ENCODE data around the gene FZD10. TPM values are rescaled to one million over a fixed set of nuclear protein-coding genes. Genes with fewer than 3 reads are reported as not detected.

Gene FZD10
- total RNA-seq, 2 donors from 2014 or later: under 0.01 to 0.52 TPM

DNA sequence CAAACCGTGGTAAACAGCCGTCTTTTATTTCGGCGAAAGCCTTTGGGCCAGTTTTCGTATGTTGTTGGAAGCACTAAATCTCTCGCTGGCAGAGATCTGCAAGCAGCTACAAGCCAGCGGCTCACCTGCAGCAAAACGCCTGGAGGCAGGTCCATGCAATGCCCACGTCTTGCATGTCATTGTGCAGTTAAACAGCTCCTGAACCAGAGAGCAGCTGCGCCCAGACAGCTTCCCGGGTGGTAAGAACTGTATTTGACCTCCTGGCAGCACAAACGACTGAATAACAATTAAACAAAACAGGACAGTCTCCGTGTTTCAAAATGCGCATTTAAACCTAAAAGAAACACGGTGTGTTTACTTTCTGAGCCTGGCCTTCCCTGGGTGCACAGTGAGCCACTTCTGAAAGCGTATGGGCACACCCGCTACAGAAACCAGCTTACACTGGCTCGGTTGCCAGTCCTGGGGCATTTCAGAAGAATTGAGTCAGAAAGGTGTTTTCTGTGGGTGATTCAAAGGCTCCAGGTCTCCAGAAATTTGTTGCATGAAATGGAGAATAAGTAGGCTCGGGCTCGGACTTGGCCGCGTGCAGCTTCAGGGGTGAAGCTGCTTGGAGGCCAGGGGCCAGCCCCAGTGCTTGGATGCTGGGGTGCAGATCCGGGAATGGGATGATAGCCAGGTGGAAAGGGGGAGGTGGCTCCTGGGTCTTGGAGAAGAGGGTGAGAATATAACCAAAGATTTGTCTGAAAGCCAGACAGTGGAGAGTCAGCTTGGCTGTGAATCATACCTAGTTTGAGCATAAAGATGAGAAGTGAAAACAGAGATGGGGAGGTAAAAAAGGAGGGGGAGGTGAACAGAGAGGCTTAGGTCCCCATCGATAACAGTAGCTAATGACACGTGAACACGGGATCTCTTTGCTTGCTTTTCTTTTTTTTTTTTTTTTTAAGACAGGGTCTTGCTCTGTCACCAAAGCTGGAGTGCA is 24.9 kb upstream of the FZD10 start:
- H3K9me3 ChIP-seq: no peaks in the 10 kb centered on the region
- H3K4me3 ChIP-seq: no peak overlapping the region
- ATAC-seq (no peak), DNase-seq (no peak)
- no peak overlapping the region for H3K27ac ChIP-seq
- no peaks in the 10 kb centered on the region for H3K27me3 ChIP-seq
- H3K36me3 ChIP-seq (replicated peaks in 1 of 2; ENCODE audit: insufficient read depth in 1 of 2, low read depth in 2 of 2): no peaks in the 10 kb centered on the region
- H3K4me1 ChIP-seq: no peaks in the 10 kb centered on the region
- TF ChIP-seq, protein P1, sequence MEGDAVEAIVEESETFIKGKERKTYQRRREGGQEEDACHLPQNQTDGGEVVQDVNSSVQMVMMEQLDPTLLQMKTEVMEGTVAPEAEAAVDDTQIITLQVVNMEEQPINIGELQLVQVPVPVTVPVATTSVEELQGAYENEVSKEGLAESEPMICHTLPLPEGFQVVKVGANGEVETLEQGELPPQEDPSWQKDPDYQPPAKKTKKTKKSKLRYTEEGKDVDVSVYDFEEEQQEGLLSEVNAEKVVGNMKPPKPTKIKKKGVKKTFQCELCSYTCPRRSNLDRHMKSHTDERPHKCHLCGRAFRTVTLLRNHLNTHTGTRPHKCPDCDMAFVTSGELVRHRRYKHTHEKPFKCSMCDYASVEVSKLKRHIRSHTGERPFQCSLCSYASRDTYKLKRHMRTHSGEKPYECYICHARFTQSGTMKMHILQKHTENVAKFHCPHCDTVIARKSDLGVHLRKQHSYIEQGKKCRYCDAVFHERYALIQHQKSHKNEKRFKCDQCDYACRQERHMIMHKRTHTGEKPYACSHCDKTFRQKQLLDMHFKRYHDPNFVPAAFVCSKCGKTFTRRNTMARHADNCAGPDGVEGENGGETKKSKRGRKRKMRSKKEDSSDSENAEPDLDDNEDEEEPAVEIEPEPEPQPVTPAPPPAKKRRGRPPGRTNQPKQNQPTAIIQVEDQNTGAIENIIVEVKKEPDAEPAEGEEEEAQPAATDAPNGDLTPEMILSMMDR (IDR thresholded peaks at IDR 0.05): no peak
- no peak for TF ChIP-seq POLR2A (IDR thresholded peaks at IDR 0.05)
- WGBS, 2 donors: 43 to 58% methylated on average over 26 of the region's 26 CpGs
- intact Hi-C loops (cut with DNase I): no loop called here

DNA sequence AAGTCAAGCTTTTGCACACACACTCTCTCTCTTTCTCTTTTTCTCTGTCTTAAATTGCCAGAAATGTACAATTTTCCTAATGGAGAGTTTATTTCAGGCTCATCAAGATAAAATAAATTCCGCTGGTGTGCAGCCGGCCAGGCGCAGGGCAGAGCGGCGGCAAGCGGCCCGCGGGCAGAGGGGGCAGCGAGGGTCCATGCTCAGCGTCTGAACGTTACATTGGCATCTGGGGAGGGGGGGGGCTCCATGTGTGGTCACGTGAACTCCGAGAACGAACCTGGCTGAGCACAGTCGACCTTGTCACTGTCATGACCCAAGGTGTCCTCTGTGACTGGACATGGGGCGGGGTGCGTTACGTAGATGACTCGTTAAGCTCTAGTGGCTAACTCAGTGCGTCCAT is 23.8 kb upstream of the FZD10 start:
- Histone ChIP-seq H3K4me1 (no peaks in the 10 kb centered on the region), H3K4me3 (no peak overlapping the region), H3K27ac (no peak overlapping the region), H3K9me3 (no peaks in the 10 kb centered on the region), H3K27me3 (no peaks in the 10 kb centered on the region), H3K36me3 (replicated peaks in 1 of 2; ENCODE audit: insufficient read depth in 1 of 2, low read depth in 2 of 2) (no peaks in the 10 kb centered on the region)
- ATAC-seq: no peak
- DNase-seq: no peak
- TF ChIP-seq, protein P1 (IDR thresholded peaks at IDR 0.05): no peak
- no peak for TF ChIP-seq POLR2A (IDR thresholded peaks at IDR 0.05)
- 72 to 75% methylated on average over 18 to 20 of the region's 20 CpGs for WGBS, 2 donors
- intact Hi-C loops (cut with DNase I): no loop called here

DNA sequence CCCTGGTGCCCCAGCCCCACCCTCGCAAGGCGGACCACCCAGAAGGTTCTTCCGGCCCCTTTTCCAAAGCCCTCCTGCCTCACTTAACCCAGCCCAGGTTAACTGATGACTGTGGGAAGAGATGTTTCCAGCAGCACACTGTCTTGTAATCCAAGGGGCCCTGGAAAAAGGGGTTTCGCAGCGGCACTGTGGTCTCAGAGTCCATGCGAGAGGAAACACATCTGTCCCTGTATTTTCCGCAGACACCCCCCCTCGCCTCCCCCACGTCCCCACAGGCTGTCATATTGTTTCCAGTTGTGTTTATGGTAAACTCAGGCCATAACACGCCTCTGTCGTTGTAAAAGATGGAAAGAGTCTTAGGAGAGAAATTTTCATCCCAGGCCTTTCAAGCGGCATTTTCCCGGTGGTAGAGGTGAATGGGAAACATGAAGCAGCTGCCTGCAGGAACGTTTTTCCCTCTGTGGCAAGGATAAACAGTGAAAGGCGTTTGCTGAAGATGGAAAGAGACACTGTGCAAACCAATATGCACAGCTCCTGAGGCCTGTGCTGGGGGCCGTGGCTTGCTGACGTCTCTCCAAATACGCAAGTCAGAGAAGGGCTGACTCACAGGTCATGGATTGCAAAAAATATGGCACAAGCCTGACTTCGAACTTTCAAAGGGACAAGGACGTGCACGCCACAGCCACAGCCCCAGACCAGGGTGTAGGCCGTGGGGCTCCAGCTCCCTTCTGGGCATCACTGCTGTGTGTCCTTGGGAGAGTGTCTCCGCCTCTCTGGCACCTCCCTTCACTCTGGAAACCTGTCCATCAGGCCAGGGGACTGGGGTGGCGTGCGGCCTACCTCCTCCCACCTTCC is 22.5 kb upstream of the FZD10 start:
- Histone ChIP-seq H3K9me3 (no peaks in the 10 kb centered on the region), H3K27ac (no peak overlapping the region), H3K4me3 (no peak overlapping the region), H3K4me1 (no peaks in the 10 kb centered on the region), H3K36me3 (replicated peaks in 1 of 2; ENCODE audit: insufficient read depth in 1 of 2, low read depth in 2 of 2) (no peaks in the 10 kb centered on the region), H3K27me3 (no peaks in the 10 kb centered on the region)
- intact Hi-C loops (cut with DNase I): no loop called here
- DNase-seq (no peak), ATAC-seq (no peak)
- TF ChIP-seq, protein P1 (IDR thresholded peaks at IDR 0.05): no peak
- no peak for TF ChIP-seq POLR2A (IDR thresholded peaks at IDR 0.05)
- WGBS, 2 donors: 55 to 61% methylated on average over 21 to 25 of the region's 25 CpGs

DNA sequence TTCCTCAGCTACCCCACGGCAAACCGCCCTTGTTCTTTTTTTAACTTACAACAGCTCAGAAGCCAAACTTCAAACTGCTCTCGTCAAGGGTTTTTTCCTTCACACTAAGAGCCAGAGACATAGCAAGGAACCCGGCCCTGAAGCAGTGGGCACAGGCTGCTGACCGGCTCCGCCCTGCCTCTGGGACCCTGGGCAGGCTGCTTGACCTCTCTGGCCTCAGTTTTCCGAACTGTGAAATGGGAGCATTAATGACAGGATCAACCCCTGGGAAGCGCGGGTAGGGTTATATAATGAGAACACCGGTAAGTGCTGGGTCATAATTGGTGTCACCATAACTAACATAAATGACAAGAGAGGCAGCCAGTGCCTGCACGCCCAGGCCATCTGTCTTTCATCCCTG is 21.2 kb upstream of the FZD10 start:
- Histone ChIP-seq H3K9me3 (no peaks in the 10 kb centered on the region), H3K27ac (no peak overlapping the region), H3K4me1 (no peaks in the 10 kb centered on the region), H3K27me3 (no peaks in the 10 kb centered on the region), H3K36me3 (replicated peaks in 1 of 2; ENCODE audit: insufficient read depth in 1 of 2, low read depth in 2 of 2) (no peaks in the 10 kb centered on the region), H3K4me3 (no peak overlapping the region)
- no peak for DNase-seq
- intact Hi-C loops (cut with DNase I): no loop called here
- TF ChIP-seq, protein P1 (IDR thresholded peaks at IDR 0.05): no peak
- TF ChIP-seq POLR2A (IDR thresholded peaks at IDR 0.05): no peak
- ATAC-seq: no peak
- WGBS, 2 donors: 67 to 79% methylated on average over 11 of the region's 11 CpGs

All from body of pancreas (tissue), 4 donors.